SK-N-SH treated with all-trans-retinoic acid at 6 μM for 48 hours (cell line): ENCODE results near the gene SP140.

ENCODE experiments used
- ATAC-seq: fragments of 200-7000 bp; cut with Tn5 transposase; 3 replicates; pipeline ENCODE4 v1.9.1; 2020; ENCODE audit warnings: mild to moderate bottlenecking, moderate library complexity
- BACH2 ChIP-seq: fragments of 250-450 bp; sonication (Bioruptor Pico); IDR thresholded peaks from 2 replicates; pipeline ENCODE4 v1.9.0; 2021; ENCODE audit warnings: mild to moderate bottlenecking, borderline replicate concordance
- CSDC2 ChIP-seq: fragments of 250-450 bp; sonication (Bioruptor Pico); IDR thresholded peaks from 2 replicates; pipeline ENCODE4 v1.5.0; 2020; ENCODE audit warnings: mild to moderate bottlenecking, moderate library complexity
- CSRNP3 ChIP-seq: fragments of 250-450 bp; sonication (Bioruptor Pico); IDR thresholded peaks from 2 replicates; pipeline ENCODE4 v1.5.1; 2021; ENCODE audit warnings: mild to moderate bottlenecking, moderate library complexity
- ESRRG ChIP-seq: fragments of 250-450 bp; sonication (Bioruptor Pico); IDR thresholded peaks from 2 replicates; pipeline ENCODE4 v1.6.1; 2021; ENCODE audit warnings: mild to moderate bottlenecking
- GLIS3 ChIP-seq: fragments of 250-450 bp; sonication (Bioruptor Pico); IDR thresholded peaks from 2 replicates; pipeline ENCODE4 v1.5.0; 2020; ENCODE audit warnings: mild to moderate bottlenecking, moderate library complexity
- ISL1 ChIP-seq: fragments of 250-450 bp; sonication (Bioruptor Pico); IDR thresholded peaks from 2 replicates; pipeline ENCODE4 v2.1.2; 2022; ENCODE audit warnings: mild to moderate bottlenecking, moderate library complexity
- OSR1 ChIP-seq: fragments of 250-450 bp; sonication (Bioruptor Pico); IDR thresholded peaks from 2 replicates; pipeline ENCODE4 v1.8.0; 2022; ENCODE audit warnings: moderate library complexity, mild to moderate bottlenecking, inconsistent platforms
- PATZ1 ChIP-seq: fragments of 250-450 bp; sonication (Bioruptor Pico); IDR thresholded peaks from 2 replicates; pipeline ENCODE4 v1.8.0; 2020; ENCODE audit warnings: mild to moderate bottlenecking, moderate library complexity, borderline replicate concordance
- PPARA ChIP-seq: fragments of 250-450 bp; sonication (Bioruptor Pico); IDR thresholded peaks from 2 replicates; pipeline ENCODE4 v1.5.0; 2020; ENCODE audit warnings: mild to moderate bottlenecking, borderline replicate concordance
- RARB ChIP-seq: fragments of 250-450 bp; sonication (Bioruptor Pico); IDR thresholded peaks from 2 replicates; pipeline ENCODE4 v1.8.0; 2021; ENCODE audit warnings: mild to moderate bottlenecking, moderate library complexity
- SNAI2 ChIP-seq: fragments of 250-450 bp; sonication (Bioruptor Pico); IDR thresholded peaks from 2 replicates; pipeline ENCODE4 v1.5.0; 2020; ENCODE audit warnings: mild to moderate bottlenecking, moderate library complexity
- TCF4 ChIP-seq: fragments of 250-450 bp; sonication (Bioruptor Pico); IDR thresholded peaks from 2 replicates; pipeline ENCODE4 v1.8.0; 2021; ENCODE audit warnings: mild to moderate bottlenecking, moderate library complexity, borderline replicate concordance
- TOX ChIP-seq: fragments of 250-450 bp; sonication (Bioruptor Pico); IDR thresholded peaks from 2 replicates; pipeline ENCODE4 v1.8.0; 2021; ENCODE audit warnings: mild to moderate bottlenecking, moderate library complexity, borderline replicate concordance
- ZC3H10 ChIP-seq: fragments of 250-450 bp; sonication (Bioruptor Pico); IDR thresholded peaks from 2 replicates; pipeline ENCODE4 v1.5.1; 2021; ENCODE audit warnings: mild to moderate bottlenecking, moderate library complexity
- ZFP3 ChIP-seq: fragments of 250-450 bp; sonication (Bioruptor Pico); IDR thresholded peaks from 2 replicates; pipeline ENCODE4 v1.5.0; 2020; ENCODE audit warnings: mild to moderate bottlenecking, moderate library complexity
- ZNF565 ChIP-seq: fragments of 450-650 bp; formaldehyde crosslinking; conservative IDR thresholded peaks from 2 replicates; pipeline ENCODE4 v1.5.0; 2020; ENCODE audit warnings: low read depth, mild to moderate bottlenecking, moderate library complexity
- ZNF70 ChIP-seq: fragments of 450-650 bp; formaldehyde crosslinking; IDR thresholded peaks from 2 replicates; pipeline ENCODE4 v1.5.0; 2020; ENCODE audit warnings: mild to moderate bottlenecking, moderate library complexity
- ZNF8 ChIP-seq: fragments of 450-650 bp; formaldehyde crosslinking; IDR thresholded peaks from 2 replicates; pipeline ENCODE4 v1.5.0; 2020; ENCODE audit warnings: mild to moderate bottlenecking, moderate library complexity
- TF ChIP-seq, protein P1 (sequence below): fragments of 250-450 bp; sonication (Bioruptor Pico); IDR thresholded peaks from 2 replicates; pipeline ENCODE4 v1.8.0; 2021; ENCODE audit warnings: low read depth, mild to moderate bottlenecking, moderate library complexity, borderline replicate concordance
- TF ChIP-seq, protein P2 (sequence below): fragments of 250-450 bp; sonication (Bioruptor Pico); IDR thresholded peaks from 2 replicates; pipeline ENCODE4 v1.5.0; 2020; ENCODE audit warnings: mild to moderate bottlenecking, moderate library complexity
- TF ChIP-seq, protein P3 (sequence below): fragments of 250-450 bp; sonication (Bioruptor Pico); IDR thresholded peaks from 2 replicates; pipeline ENCODE4 v1.5.1; 2020; ENCODE audit warnings: low read depth, mild to moderate bottlenecking, moderate library complexity

The SP140 gene

DNA sequence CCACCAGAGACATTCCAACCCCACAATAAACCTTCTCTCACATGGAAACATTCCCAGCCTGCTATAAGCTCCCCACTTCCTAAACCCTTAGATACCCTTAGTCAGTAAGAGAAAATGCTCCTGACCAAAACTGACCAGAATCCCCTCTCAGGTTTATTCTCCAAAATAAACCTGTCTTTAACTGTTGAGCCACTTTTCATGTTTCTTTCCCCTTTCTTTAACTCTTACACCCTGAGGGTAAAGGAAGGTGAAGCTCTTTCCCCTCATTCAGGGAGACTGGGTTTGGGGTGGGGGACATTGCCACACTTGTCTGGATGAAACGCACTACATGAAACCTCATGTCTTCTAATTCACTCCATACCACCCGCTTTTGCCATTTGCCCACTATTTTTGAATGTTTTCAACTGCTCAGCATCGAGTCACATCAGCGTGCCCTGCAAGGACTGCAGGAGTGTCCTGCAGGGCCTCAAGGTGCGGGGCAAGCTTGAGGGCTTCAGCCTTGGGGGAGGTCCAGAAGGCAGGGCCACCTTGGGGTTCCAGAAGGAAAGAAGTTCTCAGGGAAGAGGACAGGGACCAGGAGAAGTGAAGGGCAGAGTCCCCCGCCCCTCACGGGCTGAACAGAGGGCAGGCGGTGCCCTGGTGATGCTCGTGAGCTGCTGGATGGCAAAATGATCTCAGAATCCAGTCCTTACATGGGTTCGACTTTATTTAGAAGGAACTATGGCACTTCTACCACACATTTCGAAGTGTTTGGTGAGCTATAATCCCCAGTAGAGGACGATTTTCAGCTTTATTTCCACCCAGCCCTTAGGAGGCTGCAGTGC is 97.2 kb downstream of the SP140 start:
- ATAC-seq = no peak
- TF ChIP-seq ZNF565 (CRISPR knock-in tag) (no peak), BACH2 (no peak), OSR1 (CRISPR knock-in tag) (no peak), ZFP3 (no peak), CSDC2 (no peak), PATZ1 (CRISPR knock-in tag) (no peak), ISL1 (no peak), TCF4 (no peak), GLIS3 (CRISPR knock-in tag) (no peak), RARB (CRISPR knock-in tag) (no peak), ZNF8 (CRISPR knock-in tag) (no peak), ZNF70 (CRISPR knock-in tag) (no peak)
- TF ChIP-seq, protein P1, sequence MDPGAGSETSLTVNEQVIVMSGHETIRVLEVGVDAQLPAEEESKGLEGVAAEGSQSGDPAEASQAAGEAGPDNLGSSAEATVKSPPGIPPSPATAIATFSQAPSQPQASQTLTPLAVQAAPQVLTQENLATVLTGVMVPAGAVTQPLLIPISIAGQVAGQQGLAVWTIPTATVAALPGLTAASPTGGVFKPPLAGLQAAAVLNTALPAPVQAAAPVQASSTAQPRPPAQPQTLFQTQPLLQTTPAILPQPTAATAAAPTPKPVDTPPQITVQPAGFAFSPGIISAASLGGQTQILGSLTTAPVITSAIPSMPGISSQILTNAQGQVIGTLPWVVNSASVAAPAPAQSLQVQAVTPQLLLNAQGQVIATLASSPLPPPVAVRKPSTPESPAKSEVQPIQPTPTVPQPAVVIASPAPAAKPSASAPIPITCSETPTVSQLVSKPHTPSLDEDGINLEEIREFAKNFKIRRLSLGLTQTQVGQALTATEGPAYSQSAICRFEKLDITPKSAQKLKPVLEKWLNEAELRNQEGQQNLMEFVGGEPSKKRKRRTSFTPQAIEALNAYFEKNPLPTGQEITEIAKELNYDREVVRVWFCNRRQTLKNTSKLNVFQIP (CRISPR knock-in tag) = no peak
- TF ChIP-seq, all 23 proteins: peak for 0

DNA sequence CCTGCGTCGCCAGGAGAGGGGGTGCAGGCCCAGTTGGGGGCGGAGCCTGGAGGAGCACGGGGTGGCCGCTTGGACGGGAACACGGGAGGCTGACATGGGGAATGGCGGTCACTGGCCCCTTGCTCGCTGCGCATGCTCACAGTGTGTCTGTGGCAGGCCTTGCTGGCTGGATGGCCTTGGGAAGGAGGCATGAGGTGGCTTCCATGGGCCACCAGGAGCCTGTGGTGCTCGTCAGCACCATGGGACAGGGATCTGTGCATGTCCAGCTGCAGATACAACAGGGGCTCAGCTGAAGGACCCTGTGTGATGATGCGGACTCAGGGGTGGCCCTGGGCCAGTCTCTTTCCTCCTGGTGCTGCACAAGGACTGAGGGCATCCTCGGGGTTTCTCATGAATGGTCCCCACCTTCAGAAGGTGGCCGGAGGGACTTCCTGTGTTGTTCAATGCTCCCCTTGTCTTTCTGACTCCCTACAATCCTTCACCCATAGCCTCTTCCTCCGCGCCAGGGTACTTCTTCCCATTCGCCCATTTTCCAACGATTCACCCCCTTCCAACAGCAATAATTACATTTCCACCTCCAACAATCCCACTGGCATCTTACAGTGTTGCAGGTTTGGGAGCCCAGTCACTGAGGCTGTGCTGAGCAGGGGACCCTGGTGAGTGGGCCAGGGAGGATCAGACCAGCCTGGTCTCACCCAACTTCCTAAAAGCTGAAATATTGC is 98.0 kb downstream of the SP140 start:
- TF ChIP-seq TOX (CRISPR knock-in tag) = no peak
- no peak for TF ChIP-seq ESRRG (CRISPR knock-in tag)
- TF ChIP-seq, protein P2, sequence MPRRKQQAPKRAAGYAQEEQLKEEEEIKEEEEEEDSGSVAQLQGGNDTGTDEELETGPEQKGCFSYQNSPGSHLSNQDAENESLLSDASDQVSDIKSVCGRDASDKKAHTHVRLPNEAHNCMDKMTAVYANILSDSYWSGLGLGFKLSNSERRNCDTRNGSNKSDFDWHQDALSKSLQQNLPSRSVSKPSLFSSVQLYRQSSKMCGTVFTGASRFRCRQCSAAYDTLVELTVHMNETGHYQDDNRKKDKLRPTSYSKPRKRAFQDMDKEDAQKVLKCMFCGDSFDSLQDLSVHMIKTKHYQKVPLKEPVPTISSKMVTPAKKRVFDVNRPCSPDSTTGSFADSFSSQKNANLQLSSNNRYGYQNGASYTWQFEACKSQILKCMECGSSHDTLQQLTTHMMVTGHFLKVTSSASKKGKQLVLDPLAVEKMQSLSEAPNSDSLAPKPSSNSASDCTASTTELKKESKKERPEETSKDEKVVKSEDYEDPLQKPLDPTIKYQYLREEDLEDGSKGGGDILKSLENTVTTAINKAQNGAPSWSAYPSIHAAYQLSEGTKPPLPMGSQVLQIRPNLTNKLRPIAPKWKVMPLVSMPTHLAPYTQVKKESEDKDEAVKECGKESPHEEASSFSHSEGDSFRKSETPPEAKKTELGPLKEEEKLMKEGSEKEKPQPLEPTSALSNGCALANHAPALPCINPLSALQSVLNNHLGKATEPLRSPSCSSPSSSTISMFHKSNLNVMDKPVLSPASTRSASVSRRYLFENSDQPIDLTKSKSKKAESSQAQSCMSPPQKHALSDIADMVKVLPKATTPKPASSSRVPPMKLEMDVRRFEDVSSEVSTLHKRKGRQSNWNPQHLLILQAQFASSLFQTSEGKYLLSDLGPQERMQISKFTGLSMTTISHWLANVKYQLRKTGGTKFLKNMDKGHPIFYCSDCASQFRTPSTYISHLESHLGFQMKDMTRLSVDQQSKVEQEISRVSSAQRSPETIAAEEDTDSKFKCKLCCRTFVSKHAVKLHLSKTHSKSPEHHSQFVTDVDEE (CRISPR knock-in tag) = no peak
- TF ChIP-seq, protein P3, sequence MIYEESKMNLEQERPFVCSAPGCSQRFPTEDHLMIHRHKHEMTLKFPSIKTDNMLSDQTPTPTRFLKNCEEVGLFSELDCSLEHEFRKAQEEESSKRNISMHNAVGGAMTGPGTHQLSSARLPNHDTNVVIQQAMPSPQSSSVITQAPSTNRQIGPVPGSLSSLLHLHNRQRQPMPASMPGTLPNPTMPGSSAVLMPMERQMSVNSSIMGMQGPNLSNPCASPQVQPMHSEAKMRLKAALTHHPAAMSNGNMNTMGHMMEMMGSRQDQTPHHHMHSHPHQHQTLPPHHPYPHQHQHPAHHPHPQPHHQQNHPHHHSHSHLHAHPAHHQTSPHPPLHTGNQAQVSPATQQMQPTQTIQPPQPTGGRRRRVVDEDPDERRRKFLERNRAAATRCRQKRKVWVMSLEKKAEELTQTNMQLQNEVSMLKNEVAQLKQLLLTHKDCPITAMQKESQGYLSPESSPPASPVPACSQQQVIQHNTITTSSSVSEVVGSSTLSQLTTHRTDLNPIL (CRISPR knock-in tag) = no peak
- no peak for TF ChIP-seq TCF4
- TF ChIP-seq ZNF565 (CRISPR knock-in tag) = no peak
- no peak for TF ChIP-seq BACH2
- TF ChIP-seq ZNF8 (CRISPR knock-in tag) = no peak
- TF ChIP-seq CSDC2 = no peak
- no peak for TF ChIP-seq OSR1 (CRISPR knock-in tag)
- TF ChIP-seq, protein P1 (CRISPR knock-in tag) = no peak
- TF ChIP-seq ZNF70 (CRISPR knock-in tag) = no peak
- TF ChIP-seq SNAI2 (CRISPR knock-in tag) = no peak
- no peak for TF ChIP-seq ZC3H10 (CRISPR knock-in tag)
- no peak for TF ChIP-seq GLIS3 (CRISPR knock-in tag)
- TF ChIP-seq RARB (CRISPR knock-in tag) = no peak
- peak; percentile 47; the same call in 2 of the 3 replicates for ATAC-seq

DNA sequence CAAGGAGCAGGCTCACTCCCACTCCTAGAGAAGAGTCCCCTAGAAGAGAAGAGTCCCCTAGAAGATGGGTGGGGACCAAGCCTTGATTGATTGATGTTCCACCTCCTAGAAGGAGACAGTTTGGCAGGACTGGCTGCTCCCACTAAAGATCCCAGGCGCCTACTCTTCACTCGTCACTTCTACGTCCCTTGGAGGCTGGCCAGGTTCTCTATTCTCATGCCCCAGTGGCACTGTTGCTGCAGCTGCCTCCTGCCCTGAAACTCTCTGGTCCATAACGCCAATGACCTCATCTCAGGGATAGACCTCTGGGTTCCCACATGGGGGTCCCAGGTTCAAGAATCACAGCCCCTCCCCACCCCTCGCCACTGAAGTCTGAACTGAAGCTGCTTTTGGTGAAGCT is 99.0 kb downstream of the SP140 start:
- ATAC-seq = no peak
- no peak for TF ChIP-seq ISL1
- TF ChIP-seq TCF4 = no peak
- no peak for TF ChIP-seq ZFP3
- TF ChIP-seq CSDC2 = no peak
- no peak for TF ChIP-seq TOX (CRISPR knock-in tag)
- no peak for TF ChIP-seq GLIS3 (CRISPR knock-in tag)
- TF ChIP-seq PPARA (CRISPR knock-in tag) = no peak
- no peak for TF ChIP-seq PATZ1 (CRISPR knock-in tag)
- no peak for TF ChIP-seq ESRRG (CRISPR knock-in tag)
- TF ChIP-seq SNAI2 (CRISPR knock-in tag) = no peak
- no peak for TF ChIP-seq ZNF8 (CRISPR knock-in tag)
- TF ChIP-seq CSRNP3 (CRISPR knock-in tag) = no peak
